Measurements from ENCODE around the gene CCR7.

CCR7 gene

DNA sequence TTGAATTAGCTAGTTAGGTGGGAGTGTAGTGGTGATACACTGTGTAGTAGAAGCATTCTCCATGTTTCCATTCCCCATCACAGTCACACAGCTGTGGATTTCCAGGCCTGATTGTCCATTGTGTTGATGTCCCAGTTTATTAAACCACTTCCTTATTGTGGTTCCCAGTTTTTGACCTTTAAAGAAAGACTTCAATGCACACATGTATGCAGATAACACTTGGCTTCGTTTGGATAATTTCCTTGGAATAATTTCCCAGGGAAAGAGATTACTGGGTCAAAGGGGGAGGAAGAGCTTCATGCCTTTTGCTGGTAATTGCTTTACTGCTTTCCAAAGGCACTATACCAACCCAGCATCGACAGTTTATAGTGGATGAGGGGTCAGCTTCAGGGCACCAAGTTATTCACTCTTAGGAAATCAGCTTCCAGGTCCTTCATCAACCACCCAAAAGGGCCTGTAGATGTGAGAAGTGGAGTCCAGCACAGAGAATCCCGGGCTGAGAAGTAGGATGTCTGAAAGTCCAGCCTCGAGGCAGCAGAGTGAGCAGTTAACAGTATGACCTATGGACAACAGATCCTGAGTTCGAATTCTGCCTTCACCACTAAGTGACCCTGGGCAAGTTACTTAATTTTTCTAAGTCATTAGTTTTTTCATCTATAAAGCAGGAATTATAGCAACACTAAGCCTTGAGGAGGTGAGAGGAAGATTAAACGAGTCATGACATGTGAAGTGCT, 32.6 kb downstream of the CCR7 start:
- H3K9me3 ChIP-seq (ENCODE audit: control insufficient read depth, low read length), result no peaks in the 10 kb centered on the region
- no peak overlapping the region for H3K4me3 ChIP-seq (ENCODE audit: low read length)
- no peaks in the 10 kb centered on the region for H3K36me3 ChIP-seq (ENCODE audit: control insufficient read depth, insufficient read depth, low read length)
- no peak overlapping the region for H3K9ac ChIP-seq (ENCODE audit: low read length)
- H3K27me3 ChIP-seq (ENCODE audit: control insufficient read depth, insufficient read depth, low read length), result no peaks in the 10 kb centered on the region
- peaks cover 24% of the 10 kb centered on the region for H3K4me1 ChIP-seq (ENCODE audit: control insufficient read depth, insufficient read depth, low read length)

DNA sequence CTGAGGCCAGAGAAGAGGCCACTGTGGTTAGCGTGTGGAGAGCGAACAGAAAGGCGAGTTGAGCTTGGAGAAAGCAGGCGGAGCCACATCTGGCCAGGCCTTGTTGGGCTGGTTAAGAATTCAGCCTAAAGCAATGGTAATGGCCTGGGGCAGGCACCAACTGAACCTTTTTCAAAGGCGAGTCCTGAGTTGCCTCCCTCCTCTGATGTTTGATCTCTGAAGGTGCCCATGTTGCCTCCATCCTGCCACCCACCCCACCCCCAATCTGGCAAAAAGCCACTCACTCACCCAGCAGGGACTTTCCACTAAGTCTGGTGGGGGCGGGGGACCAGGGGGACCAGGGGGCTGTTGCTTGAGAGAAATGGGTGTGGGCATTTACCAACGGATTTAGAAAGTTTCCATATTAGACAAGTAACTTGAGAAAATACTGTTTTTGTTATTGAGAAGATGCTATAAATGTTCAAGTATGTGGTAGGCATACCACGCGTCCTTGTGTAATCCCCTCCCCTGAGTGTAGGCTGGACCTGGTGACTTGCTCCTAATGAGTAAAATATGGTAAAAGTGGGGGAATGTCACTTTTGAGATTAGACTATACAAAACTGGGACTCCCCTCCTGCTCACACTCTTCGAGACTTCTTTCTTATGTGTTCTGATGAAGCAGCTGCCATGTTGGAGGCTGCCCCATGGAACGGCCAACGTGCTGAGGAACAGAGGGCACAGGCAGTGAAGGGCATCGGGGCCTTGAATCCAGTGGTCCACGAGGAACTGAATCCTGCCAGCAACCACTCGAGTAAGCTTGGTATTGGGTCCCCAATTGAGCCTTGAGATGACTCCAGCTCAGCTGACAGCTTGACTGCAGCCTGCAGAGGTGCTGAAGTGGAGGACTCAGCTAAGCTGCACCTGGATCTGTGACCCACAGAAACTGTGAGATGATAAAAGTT, 34.0 kb downstream of the CCR7 start:
- Histone ChIP-seq H3K9ac (ENCODE audit: low read length) (no peak overlapping the region), H3K9me3 (ENCODE audit: control insufficient read depth, low read length) (no peaks in the 10 kb centered on the region), H3K4me1 (ENCODE audit: control insufficient read depth, insufficient read depth, low read length) (peaks cover 16% of the 10 kb centered on the region)

DNA sequence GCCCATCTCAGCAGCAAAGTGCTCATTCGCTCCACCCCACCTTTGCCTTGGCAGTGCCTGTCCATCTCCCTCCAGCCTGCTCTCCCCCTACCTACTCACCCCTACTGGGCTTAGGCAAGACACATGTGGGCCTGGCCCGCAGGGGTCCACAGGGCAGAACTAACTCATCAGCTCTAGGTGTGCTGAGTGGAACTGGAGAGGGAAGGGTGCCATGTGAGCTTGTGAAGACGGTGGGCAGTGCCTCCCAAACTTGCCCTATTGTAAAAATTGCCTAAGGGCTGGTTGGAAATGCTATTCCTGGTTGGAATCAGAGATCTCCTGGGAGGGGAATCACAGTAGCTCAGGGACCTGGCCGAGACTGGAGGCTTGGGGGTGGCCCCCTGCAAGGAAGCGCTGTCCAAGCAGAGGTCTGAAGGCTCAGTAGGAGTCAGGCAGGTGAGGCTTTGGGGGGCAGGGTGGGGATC, 34.7 kb downstream of the CCR7 start:
- H3K27me3 ChIP-seq (ENCODE audit: control insufficient read depth, insufficient read depth, low read length), result no peaks in the 10 kb centered on the region
- no peaks in the 10 kb centered on the region for H3K9me3 ChIP-seq (ENCODE audit: control insufficient read depth, low read length)
- no peak overlapping the region for H3K9ac ChIP-seq (ENCODE audit: low read length)
- H3K36me3 ChIP-seq (ENCODE audit: control insufficient read depth, insufficient read depth, low read length), result no peaks in the 10 kb centered on the region
- peaks cover 14% of the 10 kb centered on the region for H3K4me1 ChIP-seq (ENCODE audit: control insufficient read depth, insufficient read depth, low read length)
- no peak overlapping the region for H3K4me3 ChIP-seq (ENCODE audit: low read length)

More for the DNA sequence above, 34.0 kb downstream of the CCR7 start:
- Histone ChIP-seq H3K36me3 (ENCODE audit: control insufficient read depth, insufficient read depth, low read length) (no peaks in the 10 kb centered on the region), H3K4me3 (ENCODE audit: low read length) (no peak overlapping the region), H3K27me3 (ENCODE audit: control insufficient read depth, insufficient read depth, low read length) (no peaks in the 10 kb centered on the region)

DNA sequence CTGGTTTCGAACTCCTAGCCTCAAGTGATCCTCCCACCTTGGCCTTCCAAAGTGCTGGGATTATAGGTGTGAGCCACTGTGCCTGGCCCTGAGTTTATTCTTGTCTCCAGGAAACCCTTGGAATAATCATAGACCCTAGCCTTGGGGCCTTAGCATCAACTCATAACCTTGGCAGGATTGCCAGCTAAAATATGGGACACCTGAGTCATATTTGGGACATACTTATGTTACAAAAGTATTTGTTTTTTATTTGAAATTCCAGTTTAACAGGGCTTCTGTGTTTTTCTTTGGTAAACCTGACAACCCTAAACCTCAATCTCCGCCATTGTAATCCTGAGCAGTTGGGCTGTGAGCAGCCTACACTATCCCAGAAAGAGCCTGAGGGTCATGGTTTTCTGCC, 35.3 kb downstream of the CCR7 start:
- H3K4me3 ChIP-seq (ENCODE audit: low read length), result no peak overlapping the region
- H3K4me1 ChIP-seq (ENCODE audit: control insufficient read depth, insufficient read depth, low read length), result peaks cover 14% of the 10 kb centered on the region
- H3K9me3 ChIP-seq (ENCODE audit: control insufficient read depth, low read length), result no peaks in the 10 kb centered on the region
- H3K36me3 ChIP-seq (ENCODE audit: control insufficient read depth, insufficient read depth, low read length), result no peaks in the 10 kb centered on the region
- no peak overlapping the region for H3K9ac ChIP-seq (ENCODE audit: low read length)
- H3K27me3 ChIP-seq (ENCODE audit: control insufficient read depth, insufficient read depth, low read length), result no peaks in the 10 kb centered on the region

DNA sequence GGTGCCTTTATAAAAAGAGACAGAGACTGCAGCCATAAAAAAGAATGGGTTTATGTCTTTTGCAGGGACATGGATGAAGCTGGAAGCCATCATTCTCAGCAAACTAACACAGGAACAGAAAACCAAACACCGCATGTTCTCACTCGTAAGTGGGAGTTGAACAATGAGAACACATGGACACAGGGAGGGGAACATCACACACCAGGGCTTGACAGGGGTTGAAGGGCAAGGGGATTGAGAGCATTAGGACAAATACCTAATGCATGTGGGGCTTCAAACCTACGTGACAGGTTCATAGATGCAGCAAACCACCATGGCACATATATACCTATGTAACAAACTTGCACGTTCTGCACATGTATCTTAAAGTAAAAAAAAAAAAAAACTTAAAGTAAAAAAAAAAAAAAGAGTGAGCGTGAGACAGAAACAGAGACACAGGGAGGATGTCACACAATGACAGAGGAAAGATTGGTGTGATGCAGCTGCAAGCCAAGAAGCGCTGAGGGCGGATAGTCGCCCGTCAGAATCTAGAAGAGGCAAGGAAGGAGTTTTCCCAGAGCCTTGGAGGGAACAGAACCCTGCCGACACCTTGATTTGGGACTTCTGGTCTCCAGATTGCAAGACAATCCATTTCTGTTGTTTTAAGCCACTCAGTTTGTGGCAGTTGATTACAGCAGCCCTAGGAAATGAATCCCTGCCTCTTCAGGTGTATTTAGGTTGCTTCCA, 36.4 kb downstream of the CCR7 start:
- Histone ChIP-seq H3K36me3 (ENCODE audit: control insufficient read depth, insufficient read depth, low read length) (no peaks in the 10 kb centered on the region), H3K27me3 (ENCODE audit: control insufficient read depth, insufficient read depth, low read length) (no peaks in the 10 kb centered on the region), H3K9me3 (ENCODE audit: control insufficient read depth, low read length) (no peaks in the 10 kb centered on the region), H3K9ac (ENCODE audit: low read length) (no peak overlapping the region), H3K4me1 (ENCODE audit: control insufficient read depth, insufficient read depth, low read length) (peaks cover 14% of the 10 kb centered on the region), H3K4me3 (ENCODE audit: low read length) (no peak overlapping the region)

DNA sequence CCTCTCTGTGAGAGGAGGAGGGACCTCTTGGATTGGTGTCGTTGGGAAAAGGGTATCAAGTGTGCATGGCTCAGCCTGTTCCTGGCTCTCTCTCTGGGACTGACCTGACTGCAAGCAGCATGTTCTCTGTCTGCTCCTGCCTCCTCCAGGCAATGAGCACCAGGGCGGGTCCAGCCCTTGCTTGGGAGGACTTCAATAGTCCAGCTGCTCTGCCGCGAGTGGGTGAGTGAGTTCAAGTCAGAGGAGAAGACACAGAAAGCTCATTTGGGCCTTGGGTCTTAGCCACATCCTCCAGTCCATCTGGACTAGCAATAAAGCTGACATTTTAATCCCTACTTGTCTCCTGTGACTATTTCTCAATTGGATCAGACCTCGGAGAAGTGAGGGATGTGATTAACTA, 38.6 kb downstream of the CCR7 start:
- H3K27me3 ChIP-seq (ENCODE audit: control insufficient read depth, insufficient read depth, low read length), result no peaks in the 10 kb centered on the region
- no peaks in the 10 kb centered on the region for H3K9me3 ChIP-seq (ENCODE audit: control insufficient read depth, low read length)
- H3K4me3 ChIP-seq (ENCODE audit: low read length), result no peak overlapping the region
- H3K4me1 ChIP-seq (ENCODE audit: control insufficient read depth, insufficient read depth, low read length), result no peaks in the 10 kb centered on the region
- no peaks in the 10 kb centered on the region for H3K36me3 ChIP-seq (ENCODE audit: control insufficient read depth, insufficient read depth, low read length)
- H3K9ac ChIP-seq (ENCODE audit: low read length), result no peak overlapping the region

DNA sequence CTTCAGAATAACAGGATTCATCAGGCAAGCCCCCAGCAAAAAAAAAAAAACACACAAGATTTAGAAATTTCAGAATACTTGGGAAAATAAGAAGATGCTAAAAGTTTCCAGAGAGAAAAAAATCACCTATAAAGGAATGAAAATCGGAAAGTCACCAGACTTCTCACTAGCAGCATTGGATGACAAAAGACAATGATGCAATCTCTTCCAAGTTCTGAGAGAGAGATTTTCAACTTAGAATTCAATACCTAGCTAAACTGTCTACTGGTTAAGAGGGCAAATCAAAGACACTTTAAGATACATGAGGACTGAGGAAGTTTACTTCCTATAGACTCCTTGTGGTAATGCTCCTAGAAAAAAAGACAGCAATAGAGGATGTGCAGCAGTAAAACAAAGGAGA, 40.0 kb downstream of the CCR7 start:
- Histone ChIP-seq H3K36me3 (ENCODE audit: control insufficient read depth, insufficient read depth, low read length) (no peaks in the 10 kb centered on the region), H3K4me1 (ENCODE audit: control insufficient read depth, insufficient read depth, low read length) (no peaks in the 10 kb centered on the region), H3K9me3 (ENCODE audit: control insufficient read depth, low read length) (no peaks in the 10 kb centered on the region), H3K27me3 (ENCODE audit: control insufficient read depth, insufficient read depth, low read length) (no peaks in the 10 kb centered on the region), H3K9ac (ENCODE audit: low read length) (no peak overlapping the region), H3K4me3 (ENCODE audit: low read length) (no peak overlapping the region)

DNA sequence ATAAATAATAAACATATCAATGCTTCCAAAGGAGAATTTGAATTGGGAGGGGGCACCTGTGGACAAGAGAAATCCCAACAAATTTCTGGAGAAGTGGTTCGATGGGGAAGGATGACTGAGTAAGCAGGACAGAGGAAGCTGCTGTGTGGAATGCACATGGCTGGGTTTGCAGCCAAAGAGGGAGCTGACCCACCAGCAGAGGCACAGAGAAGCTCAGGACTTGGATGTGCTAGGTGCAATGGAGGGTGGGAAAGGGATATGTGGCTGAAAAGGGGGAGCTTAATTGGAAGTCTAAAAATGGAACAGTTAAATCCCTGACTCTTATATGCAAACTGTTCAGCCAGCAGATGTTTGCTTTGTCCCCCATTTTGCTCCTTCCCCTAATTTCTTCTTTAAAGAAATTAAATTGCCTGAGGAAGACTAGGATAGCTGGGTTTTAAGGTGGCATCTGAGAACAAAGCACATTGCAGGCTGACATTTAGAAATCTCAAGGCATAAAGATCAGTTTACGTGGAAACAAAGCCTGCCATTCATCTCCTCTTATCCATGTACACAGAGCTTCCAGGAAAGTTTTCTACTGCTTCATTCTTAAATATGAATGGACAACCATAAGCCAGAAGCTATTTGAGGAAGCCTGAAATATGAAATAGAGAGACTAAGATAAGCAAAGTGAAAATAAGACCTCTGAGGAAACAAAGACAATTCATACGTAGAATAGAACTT, 40.9 kb downstream of the CCR7 start:
- Histone ChIP-seq H3K4me3 (ENCODE audit: low read length) (no peak overlapping the region), H3K9me3 (ENCODE audit: control insufficient read depth, low read length) (no peaks in the 10 kb centered on the region), H3K4me1 (ENCODE audit: control insufficient read depth, insufficient read depth, low read length) (no peaks in the 10 kb centered on the region), H3K36me3 (ENCODE audit: control insufficient read depth, insufficient read depth, low read length) (no peaks in the 10 kb centered on the region), H3K27me3 (ENCODE audit: control insufficient read depth, insufficient read depth, low read length) (no peaks in the 10 kb centered on the region), H3K9ac (ENCODE audit: low read length) (no peak overlapping the region)

DNA sequence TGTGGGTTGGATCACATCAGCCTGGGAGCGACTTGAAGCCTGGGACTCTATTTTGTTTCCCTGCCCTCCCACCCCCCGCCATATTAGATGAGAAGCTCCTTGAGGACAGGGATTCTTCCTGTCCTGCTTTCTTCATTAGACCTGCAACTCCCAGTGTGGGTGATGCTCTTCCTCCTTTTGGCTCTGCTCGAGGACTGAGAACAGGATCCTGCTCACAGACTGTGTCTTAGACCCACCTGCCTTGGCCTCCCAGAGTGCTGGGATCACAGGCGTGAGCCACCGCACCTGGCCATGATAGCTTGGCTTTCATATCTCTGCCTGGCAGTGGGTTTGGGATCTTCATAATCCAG, 42.3 kb downstream of the CCR7 start:
- H3K4me1 ChIP-seq (ENCODE audit: control insufficient read depth, insufficient read depth, low read length), result peaks cover 14% of the 10 kb centered on the region
- no peaks in the 10 kb centered on the region for H3K27me3 ChIP-seq (ENCODE audit: control insufficient read depth, insufficient read depth, low read length)
- H3K4me3 ChIP-seq (ENCODE audit: low read length), result no peak overlapping the region
- no peaks in the 10 kb centered on the region for H3K36me3 ChIP-seq (ENCODE audit: control insufficient read depth, insufficient read depth, low read length)
- H3K9me3 ChIP-seq (ENCODE audit: control insufficient read depth, low read length), result no peaks in the 10 kb centered on the region
- H3K9ac ChIP-seq (ENCODE audit: low read length), result no peak overlapping the region

DNA sequence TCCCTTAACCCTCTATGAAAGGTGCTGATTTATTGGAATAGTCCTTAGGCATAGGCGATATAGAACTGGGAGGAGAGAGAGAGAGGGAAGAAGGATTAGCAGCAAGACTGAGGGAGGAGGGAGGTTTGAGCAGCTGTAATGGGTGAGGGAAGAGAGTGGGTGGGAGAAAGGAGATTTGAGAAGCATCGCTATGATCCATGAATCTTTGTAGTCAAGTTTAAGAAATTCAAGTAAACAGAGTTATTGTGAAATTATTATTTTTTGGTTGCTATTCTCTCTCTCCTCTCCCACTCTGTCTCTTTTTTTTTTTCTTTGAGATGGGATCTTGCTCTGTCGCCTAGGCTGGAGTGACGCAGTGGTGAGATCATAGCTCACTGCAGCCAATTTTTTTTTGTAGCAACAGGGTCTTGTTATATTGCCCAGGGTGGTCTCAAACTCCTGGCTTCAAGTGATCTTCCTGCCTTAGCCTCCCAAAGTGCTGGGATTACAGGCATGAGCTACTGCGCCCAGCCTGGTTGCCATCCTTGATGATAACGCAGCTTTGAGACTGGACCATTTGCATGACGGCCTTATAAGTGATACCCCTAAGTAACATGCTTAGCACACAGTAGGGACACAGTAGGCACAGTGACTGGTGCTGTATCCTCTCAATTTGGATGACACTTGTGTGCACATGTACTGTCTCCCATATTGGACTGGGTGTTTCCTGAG, 42.9 kb downstream of the CCR7 start:
- Histone ChIP-seq H3K4me1 (ENCODE audit: control insufficient read depth, insufficient read depth, low read length) (peaks cover 14% of the 10 kb centered on the region), H3K9ac (ENCODE audit: low read length) (no peak overlapping the region), H3K36me3 (ENCODE audit: control insufficient read depth, insufficient read depth, low read length) (no peaks in the 10 kb centered on the region), H3K9me3 (ENCODE audit: control insufficient read depth, low read length) (no peaks in the 10 kb centered on the region), H3K27me3 (ENCODE audit: control insufficient read depth, insufficient read depth, low read length) (no peaks in the 10 kb centered on the region), H3K4me3 (ENCODE audit: low read length) (no peak overlapping the region)

DNA sequence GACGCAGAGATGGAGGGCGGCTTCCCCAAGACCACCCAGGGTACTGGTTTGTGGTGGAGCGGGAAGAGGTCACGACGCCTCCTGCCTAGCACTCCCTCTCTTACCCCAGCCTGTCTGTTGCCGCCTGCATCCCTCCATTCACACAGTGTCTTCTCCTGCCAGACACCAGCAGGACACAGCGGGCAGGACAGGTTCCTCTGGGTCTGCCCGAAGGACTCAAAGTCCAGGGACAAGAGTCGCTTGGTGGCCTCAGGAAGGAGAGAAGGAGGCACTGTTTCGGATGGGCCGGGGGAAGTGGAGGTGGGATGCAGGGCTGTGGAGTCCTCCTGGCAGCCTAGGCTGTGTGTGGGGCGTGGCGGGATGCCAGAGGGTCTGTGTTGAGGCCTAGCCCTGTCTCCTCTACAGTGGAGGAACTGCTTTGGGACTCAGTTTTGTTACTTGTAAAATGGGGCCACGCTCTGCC, 44.2 kb downstream of the CCR7 start:
- no peaks in the 10 kb centered on the region for H3K36me3 ChIP-seq (ENCODE audit: control insufficient read depth, insufficient read depth, low read length)
- no peak overlapping the region for H3K9ac ChIP-seq (ENCODE audit: low read length)
- H3K27me3 ChIP-seq (ENCODE audit: control insufficient read depth, insufficient read depth, low read length), result no peaks in the 10 kb centered on the region
- peaks cover 24% of the 10 kb centered on the region for H3K4me1 ChIP-seq (ENCODE audit: control insufficient read depth, insufficient read depth, low read length)
- no peaks in the 10 kb centered on the region for H3K9me3 ChIP-seq (ENCODE audit: control insufficient read depth, low read length)
- H3K4me3 ChIP-seq (ENCODE audit: low read length), result no peak overlapping the region
